Stimulated activated CD4-positive, alpha-beta T cell treated with anti-CD3 and anti-CD28 coated beads, Interleukin-4, amount 100 ng/mL, for 1 hour (primary cell): ENCODE data around the gene NR5A2.
"Not testable (repeated sequence)": the region's sequence is repeated elsewhere in the genome, so short reads cannot be mapped to it uniquely, and the experiment has no call there.

Experiments
- DNase-seq: peaks from one replicate; pipeline ENCODE4 v3.0.0-alpha.2; 2020

NR5A2 gene

GRCh38 chr1:200166411-200166810 is 138.9 kb downstream of the NR5A2 start:
- DNase-seq = no peak

- DNase-seq = no peak
Observed at GRCh38 chr1:200168926-200169325, 141.4 kb downstream of the NR5A2 start.

- no peak for DNase-seq
Observed at GRCh38 chr1:200172311-200172710, 144.8 kb downstream of the NR5A2 start.

- DNase-seq = no peak
Observed at GRCh38 chr1:200173097-200173618, 145.6 kb downstream of the NR5A2 start.

- DNase-seq = no peak
Observed at GRCh38 chr1:200174525-200175295, 147.2 kb downstream of the NR5A2 start.

- no peak for DNase-seq
Observed at GRCh38 chr1:200176181-200176580, 148.7 kb downstream of the NR5A2 start.

GRCh38 chr1:200176798-200177197 is 149.3 kb downstream of the NR5A2 start:
- no peak for DNase-seq

- no peak for DNase-seq
Observed at GRCh38 chr1:200178340-200178739, 150.8 kb downstream of the NR5A2 start.

GRCh38 chr1:200179126-200179780 is 151.7 kb downstream of the NR5A2 start:
- no peak for DNase-seq

- DNase-seq = no peak
Observed at GRCh38 chr1:200179781-200180160, 152.3 kb downstream of the NR5A2 start.

GRCh38 chr1:200180821-200181220 is 153.3 kb downstream of the NR5A2 start:
- no peak for DNase-seq

- DNase-seq = no peak
Observed at GRCh38 chr1:200181861-200182260, 154.4 kb downstream of the NR5A2 start.

- no peak for DNase-seq
Observed at GRCh38 chr1:200182701-200183100, 155.2 kb downstream of the NR5A2 start.

- no peak for DNase-seq
Observed at GRCh38 chr1:200183637-200184036, 156.1 kb downstream of the NR5A2 start.

- no peak for DNase-seq
Observed at GRCh38 chr1:200184196-200184595, 156.7 kb downstream of the NR5A2 start.

- DNase-seq = not testable (repeated sequence)
Observed at GRCh38 chr1:200185191-200185590, 157.7 kb downstream of the NR5A2 start.

GRCh38 chr1:200187332-200187731 is 159.8 kb downstream of the NR5A2 start:
- DNase-seq = not testable (repeated sequence)

- no peak for DNase-seq
Observed at GRCh38 chr1:200191993-200192392, 164.5 kb downstream of the NR5A2 start.

GRCh38 chr1:200194477-200194876 is 167.0 kb downstream of the NR5A2 start:
- DNase-seq = no peak

- DNase-seq = no peak
Observed at GRCh38 chr1:200198236-200198635, 170.7 kb downstream of the NR5A2 start.

- DNase-seq = no peak
Observed at GRCh38 chr1:200205216-200205995, 177.9 kb downstream of the NR5A2 start.

GRCh38 chr1:200206340-200206739 is 178.8 kb downstream of the NR5A2 start:
- DNase-seq = no peak

GRCh38 chr1:200206761-200207160 is 179.3 kb downstream of the NR5A2 start:
- no peak for DNase-seq
